GM23338 (cell line): ENCODE results near the gene ZNF235. TPM values are rescaled to one million over a fixed set of nuclear protein-coding genes. Genes with fewer than 3 reads are reported as not detected.

Experiments
- ATAC-seq: fragments of 200-7000 bp; cut with Tn5 transposase; 3 replicates; pipeline ENCODE4 v1.9.1; 2020
- DNase-seq: peaks from one replicate; pipeline ENCODE4 v3.0.0-alpha.2; 2015; ENCODE audit warnings: low spot score
- H2AFZ ChIP-seq: fragments of 200-600 bp; sonication (generic); 2 replicates; pipeline ENCODE4 v1.8.0; 2016; ENCODE audit warnings: antibody characterized with exemption, mild to moderate bottlenecking, moderate library complexity
- H3F3A ChIP-seq: fragments of 200-600 bp; sonication (generic); replicated peaks from 2 replicates; pipeline ENCODE4 v1.8.0; 2017; ENCODE audit warnings: antibody characterized with exemption, mixed run types, low read depth
- H3K27ac ChIP-seq: fragments of 200-600 bp; sonication (generic); 2 replicates; pipeline ENCODE4 v1.6.1; 2016; ENCODE audit warnings: low read depth
- H3K27me3 ChIP-seq: fragments of 200-600 bp; sonication (generic); 2 replicates; pipeline ENCODE4 v1.8.0; 2016; ENCODE audit warnings: mild to moderate bottlenecking, mixed run types, moderate library complexity; ENCODE audit not compliant: insufficient read depth
- H3K36me3 ChIP-seq: fragments of 200-600 bp; sonication (generic); 2 replicates; pipeline ENCODE4 v1.8.0; 2016; ENCODE audit warnings: mild to moderate bottlenecking; ENCODE audit not compliant: insufficient read depth
- H3K4me1 ChIP-seq: fragments of 200-600 bp; sonication (generic); 2 replicates; pipeline ENCODE4 v1.8.0; 2016; ENCODE audit warnings: mild to moderate bottlenecking, moderate library complexity; ENCODE audit not compliant: insufficient read depth
- H3K4me2 ChIP-seq: fragments of 200-600 bp; sonication (generic); 2 replicates; pipeline ENCODE4 v1.7.1; 2017; ENCODE audit warnings: mixed run types
- H3K4me3 ChIP-seq: fragments of 200-600 bp; sonication (generic); 2 replicates; pipeline ENCODE4 v1.6.1; 2016; ENCODE audit warnings: mixed run types
- H3K79me2 ChIP-seq: fragments of 200-600 bp; sonication (generic); replicated peaks from 2 replicates; pipeline ENCODE4 v1.8.0; 2017; ENCODE audit warnings: mild to moderate bottlenecking; ENCODE audit not compliant: insufficient read depth
- H3K9me2 ChIP-seq: fragments of 200-600 bp; sonication (generic); 2 replicates; pipeline ENCODE4 v1.8.0; 2017; ENCODE audit not compliant: insufficient read depth
- H4K20me1 ChIP-seq: fragments of 200-600 bp; sonication (generic); replicated peaks from 2 replicates; pipeline ENCODE4 v1.8.0; 2017; ENCODE audit warnings: mild to moderate bottlenecking; ENCODE audit not compliant: insufficient read depth
- H3K27ac Mint-ChIP-seq: 2 replicates; pipeline ENCODE4 v1.8.0; 2020; ENCODE audit warnings: inconsistent platforms, mild to moderate bottlenecking, moderate library complexity, mixed read lengths
- H3K27me3 Mint-ChIP-seq: 3 replicates; pipeline ENCODE4 v1.8.0; 2022; ENCODE audit warnings: low read depth, mild to moderate bottlenecking, moderate library complexity, mixed read lengths, inconsistent platforms; ENCODE audit not compliant: insufficient read depth, poor library complexity
- H3K36me3 Mint-ChIP-seq: 3 replicates; pipeline ENCODE4 v1.8.0; 2021; ENCODE audit warnings: low read depth, mild to moderate bottlenecking, inconsistent platforms, moderate library complexity, mixed read lengths
- H3K4me1 Mint-ChIP-seq: 3 replicates; pipeline ENCODE4 v1.8.0; 2020; ENCODE audit warnings: mild to moderate bottlenecking, inconsistent platforms, mixed read lengths
- H3K4me3 Mint-ChIP-seq: 3 replicates; pipeline ENCODE4 v1.8.0; 2021; ENCODE audit warnings: moderate library complexity, mild to moderate bottlenecking, inconsistent platforms, mixed read lengths
- H3K9me3 Mint-ChIP-seq: 3 replicates; pipeline ENCODE4 v1.8.0; 2020; ENCODE audit warnings: moderate library complexity, mild to moderate bottlenecking, inconsistent platforms, mixed read lengths
- CREB1 ChIP-seq: fragments of 250-450 bp; sonication (Bioruptor Pico); IDR thresholded peaks from 2 replicates; pipeline ENCODE4 v1.5.0; 2020; ENCODE audit warnings: low read depth, mild to moderate bottlenecking, moderate library complexity
- CTCF ChIP-seq, 2 experiments: fragments of 200-600 bp in 1 of 2; sonication (generic) in 1 of 2; conservative IDR thresholded peaks; 2 replicates each; pipeline versions ENCODE4 v1.5.1 to v1.6.1; 2016 to 2017; ENCODE audit warnings: antibody characterized with exemption in 2 of 2, low read depth in 2 of 2, mild to moderate bottlenecking in 2 of 2, moderate library complexity in 1 of 2
- ETS1 ChIP-seq: IDR thresholded peaks from 2 replicates; pipeline ENCODE4 v1.6.1; 2016; ENCODE audit warnings: antibody characterized with exemption
- EZH2 ChIP-seq: fragments of 200-600 bp; sonication (generic); IDR thresholded peaks from one replicate; pipeline ENCODE4 v1.8.0; 2017; ENCODE audit warnings: antibody characterized with exemption, mild to moderate bottlenecking, low read depth; ENCODE audit not compliant: unreplicated experiment
- EZH2phosphoT487 ChIP-seq: fragments of 200-600 bp; sonication (generic); IDR thresholded peaks from one replicate; pipeline ENCODE4 v1.8.1; 2018; ENCODE audit warnings: antibody characterized with exemption; ENCODE audit not compliant: unreplicated experiment
- JUNB ChIP-seq: IDR thresholded peaks from one replicate; pipeline ENCODE4 v1.6.1; 2016; ENCODE audit warnings: antibody characterized with exemption; ENCODE audit not compliant: unreplicated experiment
- NANOG ChIP-seq: IDR thresholded peaks from 2 replicates; pipeline ENCODE4 v1.6.1; 2016; ENCODE audit warnings: antibody characterized with exemption, borderline replicate concordance
- POLR2AphosphoS5 ChIP-seq: IDR thresholded peaks from 2 replicates; pipeline ENCODE4 v1.6.1; 2016; ENCODE audit warnings: antibody characterized with exemption, low read depth
- REST ChIP-seq: IDR thresholded peaks from one replicate; pipeline ENCODE4 v1.6.1; 2018; ENCODE audit warnings: antibody characterized with exemption; ENCODE audit not compliant: unreplicated experiment
- STAT1 ChIP-seq: IDR thresholded peaks from one replicate; pipeline ENCODE4 v1.6.1; 2016; ENCODE audit warnings: antibody characterized with exemption; ENCODE audit not compliant: unreplicated experiment
- ZNF114 ChIP-seq: fragments of 250-450 bp; sonication (Bioruptor Pico); IDR thresholded peaks from 2 replicates; pipeline ENCODE4 v1.5.0; 2020; ENCODE audit warnings: mild to moderate bottlenecking, moderate library complexity
- ZNF331 ChIP-seq: fragments of 250-450 bp; sonication (Bioruptor Pico); IDR thresholded peaks from 2 replicates; pipeline ENCODE4 v1.5.0; 2020; ENCODE audit warnings: low read depth, mild to moderate bottlenecking, moderate library complexity
- ZNF462 ChIP-seq: fragments of 250-450 bp; sonication (Bioruptor Pico); IDR thresholded peaks from 2 replicates; pipeline ENCODE4 v1.5.0; 2020; ENCODE audit warnings: mild to moderate bottlenecking, moderate library complexity
- polyA plus RNA-seq: library from polyadenylated mRNA; unstranded; fragments of >200 nt; fragmentation: Nextera tagmentation; extraction: Ambion mirVana; gene quantifications from 2 replicates; pipeline ENCODE4 v1.2.1, GENCODE V29; 2016
- total RNA-seq: library from RNA; depleted of rRNA; stranded (reverse); fragments of >200 nt; shearing (Covaris generic); gene quantifications from 2 replicates; pipeline ENCODE4 v1.2.3, GENCODE V29; 2014

The ZNF235 gene
- total and polyA plus RNA-seq, 2 experiments from 2014 or later, result 5.0 to 5.1 TPM

GRCh38 chr19:44280916-44281315 is 23.9 kb downstream of the ZNF235 start:
- H3K4me3 ChIP-seq, result no peak overlapping the region
- TF ChIP-seq EZH2 (no peak), ZNF462 (no peak), NANOG (no peak), CTCF (conservative IDR thresholded peaks at IDR 0.05; ENCODE audit: low read depth in 2 of 2) (no peak), POLR2AphosphoS5 (no peak), REST (no peak), CREB1 (CRISPR knock-in tag) (no peak), EZH2phosphoT487 (no peak), JUNB (no peak), STAT1 (no peak), ZNF114 (no peak), ETS1 (no peak), ZNF331 (CRISPR knock-in tag) (no peak)
- H3K79me2 ChIP-seq, result no peaks in the 10 kb centered on the region
- H3K4me2 ChIP-seq, result no peak overlapping the region
- Mint-ChIP-seq H3K9me3 (peaks cover 21% of the 10 kb centered on the region), H3K4me1 (peaks cover 6% of the 10 kb centered on the region), H3K27ac (no peak overlapping the region), H3K4me3 (no peak overlapping the region), H3K36me3 (peaks cover 22% of the 10 kb centered on the region), H3K27me3 (peaks cover 2% of the 10 kb centered on the region)
- no peak for ATAC-seq
- no peaks in the 10 kb centered on the region for H4K20me1 ChIP-seq
- H3K9me2 ChIP-seq, result no peaks in the 10 kb centered on the region; the same call in 1 of the 2 replicates
- no peak overlapping the region for H3K27ac ChIP-seq
- no peak overlapping the region for H2AFZ ChIP-seq
- no peaks in the 10 kb centered on the region for H3F3A ChIP-seq
- no peaks in the 10 kb centered on the region for H3K4me1 ChIP-seq
- no peak for DNase-seq
- no peaks in the 10 kb centered on the region; the same call in none of the 2 replicates for H3K36me3 ChIP-seq
- no peaks in the 10 kb centered on the region for H3K27me3 ChIP-seq
